SH-SY5Y (cell line): Measurements from ENCODE around the gene PSMG2.

ENCODE experiments used
- GATA2 ChIP-seq: IDR thresholded peaks from 2 replicates; pipeline ENCODE4 v1.6.1; 2011; ENCODE audit warnings: mild to moderate bottlenecking, low read depth, low read length
- GATA3 ChIP-seq: IDR thresholded peaks from 2 replicates; pipeline ENCODE4 v1.6.1; 2011; ENCODE audit warnings: low read depth, mild to moderate bottlenecking, low read length, moderate library complexity

GRCh38 chr18:12726774-12727550 lies 24.1 kb downstream of the PSMG2 start:
- TF ChIP-seq GATA3 = no peak
- TF ChIP-seq GATA2 = no peak
